Loucy (cell line): ENCODE measurements around the gene FBXL3.

Experiments
- H2AFZ ChIP-seq: fragments of 200-600 bp; sonication (generic); 2 replicates; pipeline ENCODE4 v1.6.0; 2016; ENCODE audit warnings: antibody characterized with exemption, mild to moderate bottlenecking, low read length, moderate library complexity
- H3F3A ChIP-seq: fragments of 200-600 bp; 2 replicates; pipeline ENCODE4 v1.6.0; 2016; ENCODE audit warnings: antibody characterized with exemption, low read depth, mild to moderate bottlenecking
- H3K27me3 ChIP-seq: fragments of 200-600 bp; sonication (generic); 2 replicates; pipeline ENCODE4 v1.6.1; 2014; ENCODE audit warnings: low read length, mild to moderate bottlenecking; ENCODE audit not compliant: insufficient read depth, poor library complexity, severe bottlenecking
- H3K36me3 ChIP-seq: fragments of 200-600 bp; sonication (generic); 2 replicates; pipeline ENCODE4 v1.6.1; 2016; ENCODE audit warnings: low read length; ENCODE audit not compliant: insufficient read depth
- H3K4me1 ChIP-seq: fragments of 200-600 bp; sonication (generic); 2 replicates; pipeline ENCODE4 v1.5.1; 2014; ENCODE audit warnings: low read length, mild to moderate bottlenecking; ENCODE audit not compliant: insufficient read depth, poor library complexity, severe bottlenecking
- H3K4me2 ChIP-seq: fragments of 200-600 bp; sonication (generic); 2 replicates; pipeline ENCODE4 v1.6.0; 2014; ENCODE audit warnings: antibody characterized with exemption, low read length, low read depth, mild to moderate bottlenecking; ENCODE audit not compliant: poor library complexity, severe bottlenecking
- H3K4me3 ChIP-seq: fragments of 200-600 bp; sonication (generic); 2 replicates; pipeline ENCODE4 v1.5.1; 2014; ENCODE audit warnings: low read length, mild to moderate bottlenecking, mixed read lengths; ENCODE audit not compliant: poor library complexity, severe bottlenecking
- H3K79me2 ChIP-seq: fragments of 200-600 bp; sonication (generic); 2 replicates; pipeline ENCODE4 v1.6.1; 2014; ENCODE audit warnings: low read length; ENCODE audit not compliant: insufficient read depth
- H3K9ac ChIP-seq: fragments of 200-600 bp; sonication (generic); 2 replicates; pipeline ENCODE4 v1.6.0; 2014; ENCODE audit warnings: mild to moderate bottlenecking, low read depth, low read length, moderate library complexity; ENCODE audit not compliant: poor library complexity, severe bottlenecking
- H3K9me2 ChIP-seq: fragments of 200-600 bp; sonication (generic); replicated peaks from 2 replicates; pipeline ENCODE4 v1.6.1; 2016; ENCODE audit warnings: low read depth, low read length, mixed read lengths
- H3K9me3 ChIP-seq: fragments of 200-600 bp; sonication (generic); 2 replicates; pipeline ENCODE4 v1.6.1; 2014; ENCODE audit warnings: mild to moderate bottlenecking, antibody characterized with exemption, low read length, low read depth; ENCODE audit not compliant: insufficient read depth
- H4K20me1 ChIP-seq: fragments of 200-600 bp; sonication (generic); 2 replicates; pipeline ENCODE4 v1.6.0; 2014; ENCODE audit warnings: antibody characterized with exemption, low read length, mild to moderate bottlenecking; ENCODE audit not compliant: insufficient read depth, poor library complexity, severe bottlenecking
- CTCF ChIP-seq: fragments of 200-600 bp; sonication (generic); conservative IDR thresholded peaks from 2 replicates; pipeline ENCODE4 v1.5.1; 2014; ENCODE audit warnings: mild to moderate bottlenecking, antibody characterized with exemption, low read length
- EZH2phosphoT487 ChIP-seq: fragments of 200-600 bp; IDR thresholded peaks from 2 replicates; pipeline ENCODE4 v1.6.1; 2018; ENCODE audit warnings: antibody characterized with exemption, mild to moderate bottlenecking, moderate library complexity, borderline replicate concordance

Gene FBXL3

GRCh38 chr13:76958841-76959432, 68.0 kb downstream of the FBXL3 start:
- no peaks in the 10 kb centered on the region for H3K36me3 ChIP-seq
- H3K9me2 ChIP-seq = no peaks in the 10 kb centered on the region
- H3K79me2 ChIP-seq = no peaks in the 10 kb centered on the region
- H3F3A ChIP-seq = no peaks in the 10 kb centered on the region
- no peak overlapping the region for H3K4me3 ChIP-seq
- H3K4me2 ChIP-seq = no peak overlapping the region
- TF ChIP-seq EZH2phosphoT487 (no peak), CTCF (no peak)
- no peak overlapping the region for H3K9ac ChIP-seq
- no peaks in the 10 kb centered on the region for H4K20me1 ChIP-seq
- H2AFZ ChIP-seq = no peak overlapping the region
- H3K4me1 ChIP-seq = no peaks in the 10 kb centered on the region
- peaks cover 5% of the 10 kb centered on the region; the same call in 1 of the 2 replicates for H3K9me3 ChIP-seq
- H3K27me3 ChIP-seq = no peaks in the 10 kb centered on the region

- Histone ChIP-seq H3K79me2 (no peaks in the 10 kb centered on the region), H3K4me2 (no peak overlapping the region), H2AFZ (no peak overlapping the region), H3K9ac (no peak overlapping the region), H4K20me1 (no peaks in the 10 kb centered on the region), H3K9me3 (peaks cover 5% of the 10 kb centered on the region; the same call in 1 of the 2 replicates), H3K27me3 (no peaks in the 10 kb centered on the region), H3K4me1 (no peaks in the 10 kb centered on the region), H3F3A (no peaks in the 10 kb centered on the region), H3K4me3 (no peak overlapping the region), H3K36me3 (no peaks in the 10 kb centered on the region), H3K9me2 (no peaks in the 10 kb centered on the region)
- TF ChIP-seq CTCF (no peak), EZH2phosphoT487 (no peak)
Measured at GRCh38 chr13:76955661-76956060, 71.3 kb downstream of the FBXL3 start.
